HepG2 (cell line): ENCODE data around the gene ULK4. TPM values are rescaled to one million over a fixed set of nuclear protein-coding genes. Genes with fewer than 3 reads are reported as not detected.

Experiments
- ATAC-seq: fragments of 200-7000 bp; cut with Tn5 transposase; 3 replicates; pipeline ENCODE4 v1.9.1; 2020; ENCODE audit warnings: mild to moderate bottlenecking, moderate library complexity
- BruUV-seq: library from RNA; stranded (reverse); fragments of 400-500 nt; replicated peaks from 2 replicates; lab custom pipeline; 2021; lab: Mats Ljungman, UMichigan
- CTCF ChIA-PET: fragments of 300-600 bp; formaldehyde crosslinking; extraction: SDS; loops from one replicate; lab custom pipeline; 2021; ENCODE audit warnings: low total read pairs, inconsistent platforms, low intra/inter-chr PET ratio; lab: Yijun Ruan, JAX
- POLR2A ChIA-PET: fragments of 350-600 bp; sonication (Branson Sonifier 250); formaldehyde crosslinking; loops from one replicate; lab custom pipeline; 2020; ENCODE audit warnings: antibody characterized with exemption, inconsistent platforms; lab: Yijun Ruan, JAX
- DNase-seq: peaks from one replicate; pipeline ENCODE4 v3.0.0-alpha.2; 2015; ENCODE audit warnings: low spot score
- FAIRE-seq: peaks from 3 replicates; lab custom pipeline; 2011; peaks lifted over from hg19 to GRCh38; lab: Jason Lieb, UNC
- H2AFZ ChIP-seq: one replicate; pipeline ENCODE4 v1.6.1; 2011; ENCODE audit warnings: low read length, inconsistent platforms
- H3K27ac ChIP-seq: fragments of 300-600 bp; 3 replicates; pipeline ENCODE4 v1.8.0; 2011; ENCODE audit warnings: mixed run types, mild to moderate bottlenecking, mixed read lengths, low read length, inconsistent platforms; ENCODE audit not compliant: insufficient read depth; ENCODE audit errors: extremely low read length
- H3K27me3 ChIP-seq, 2 experiments: fragments of 200-600 bp in 1 of 2; 2 replicates in 1 of 2; 3 replicates in 1 of 2; pipeline versions ENCODE4 v1.6.0 to v1.8.0; 2011; ENCODE audit warnings: low read length in 2 of 2, mild to moderate bottlenecking in 2 of 2, moderate library complexity in 2 of 2, inconsistent platforms in 1 of 2; ENCODE audit not compliant: insufficient read depth in 2 of 2, control insufficient read depth in 1 of 2
- H3K36me3 ChIP-seq, 2 experiments: fragments of 200-600 bp in 1 of 2; replicated peaks in 1 of 2; 2 replicates in 1 of 2; 3 replicates in 1 of 2; pipeline versions ENCODE4 v1.5.1 to v1.8.0; 2011; ENCODE audit warnings: low read length in 2 of 2, inconsistent platforms in 1 of 2; ENCODE audit not compliant: insufficient read depth in 2 of 2, control insufficient read depth in 1 of 2
- H3K4me1 ChIP-seq: 2 replicates; pipeline ENCODE4 v1.5.1; 2012; ENCODE audit warnings: low read length, inconsistent platforms; ENCODE audit not compliant: insufficient read depth
- H3K4me2 ChIP-seq: 2 replicates; pipeline ENCODE4 v1.6.0; 2011; ENCODE audit warnings: low read depth, low read length, inconsistent platforms
- H3K4me3 ChIP-seq, 3 experiments: fragments of 200-600 bp in 1 of 3; sonication (generic), shearing (Covaris generic) in 1 of 3; replicated peaks in 1 of 3; 2 replicates each; pipeline ENCODE4 v1.5.1; 2011 to 2016; ENCODE audit warnings: low read length in 3 of 3, inconsistent platforms in 2 of 3, low read depth in 2 of 3, mild to moderate bottlenecking in 2 of 3, control low read depth in 1 of 3, mixed read lengths in 1 of 3; ENCODE audit not compliant: insufficient read depth in 1 of 3
- H3K79me2 ChIP-seq: one replicate; pipeline ENCODE4 v1.6.1; 2011; ENCODE audit warnings: low read length, inconsistent platforms; ENCODE audit not compliant: insufficient read depth
- H3K9ac ChIP-seq: 2 replicates; pipeline ENCODE4 v1.6.0; 2011; ENCODE audit warnings: mild to moderate bottlenecking, low read depth, low read length, inconsistent platforms; ENCODE audit not compliant: insufficient read depth
- H3K9me3 ChIP-seq: 2 replicates; pipeline ENCODE4 v1.5.1; 2012; ENCODE audit warnings: mild to moderate bottlenecking, low read length
- H4K20me1 ChIP-seq: 2 replicates; pipeline ENCODE4 v1.6.0; 2011; ENCODE audit warnings: inconsistent platforms, mild to moderate bottlenecking, low read length, moderate library complexity; ENCODE audit not compliant: insufficient read depth
- ATF7-NPFF ChIP-seq: sonication (generic); formaldehyde crosslinking; IDR thresholded peaks from 2 replicates; pipeline ENCODE4 v1.8.1; 2023; ENCODE audit warnings: mild to moderate bottlenecking, low read depth, missing genetic modification reagents, moderate library complexity
- ETV6 ChIP-seq: sonication (generic); formaldehyde crosslinking; conservative IDR thresholded peaks from 2 replicates; pipeline ENCODE4 v1.4.0; 2020; ENCODE audit warnings: missing genetic modification reagents
- HBP1 ChIP-seq: IDR thresholded peaks from 2 replicates; pipeline ENCODE4 v1.6.1; 2016; ENCODE audit warnings: low read depth, control low read depth
- MLLT10 ChIP-seq: sonication (generic); formaldehyde crosslinking; IDR thresholded peaks from 2 replicates; pipeline ENCODE4 v1.4.0; 2020; ENCODE audit warnings: missing genetic modification reagents
- MYC ChIP-seq: sonication (generic); formaldehyde crosslinking; IDR thresholded peaks from 2 replicates; pipeline ENCODE4 v1.9.0; 2021; ENCODE audit warnings: missing genetic modification reagents, borderline replicate concordance
- SYNCRIP ChIP-seq: fragments of 200-400 bp; formaldehyde crosslinking; IDR thresholded peaks from 2 replicates; pipeline ENCODE4 v1.6.1; 2018; ENCODE audit warnings: mild to moderate bottlenecking, low read depth, low read length; ENCODE audit not compliant: insufficient read depth
- TFAP4 ChIP-seq: sonication (generic); IDR thresholded peaks from 2 replicates; pipeline ENCODE4 v1.6.1; 2016; ENCODE audit warnings: low read depth, borderline replicate concordance
- TIGD3 ChIP-seq: sonication (generic); formaldehyde crosslinking; IDR thresholded peaks from 2 replicates; pipeline ENCODE4 v1.5.1; 2020; ENCODE audit warnings: mild to moderate bottlenecking, missing genetic modification reagents, borderline replicate concordance
- ZNF280B ChIP-seq: sonication (generic); formaldehyde crosslinking; IDR thresholded peaks from 2 replicates; pipeline ENCODE4 v1.5.0; 2020; ENCODE audit warnings: missing genetic modification reagents, mild to moderate bottlenecking, borderline replicate concordance
- ZNF562 ChIP-seq: sonication (generic); formaldehyde crosslinking; IDR thresholded peaks from 2 replicates; pipeline ENCODE4 v1.8.0; 2022; ENCODE audit warnings: missing genetic modification reagents, borderline replicate concordance
- ZNF572 ChIP-seq: sonication (generic); formaldehyde crosslinking; IDR thresholded peaks from 2 replicates; pipeline ENCODE4 v1.5.1; 2020; ENCODE audit warnings: mild to moderate bottlenecking, missing genetic modification reagents
- ZNF646 ChIP-seq: sonication (generic); formaldehyde crosslinking; IDR thresholded peaks from 2 replicates; pipeline ENCODE4 v1.9.0; 2021; ENCODE audit warnings: mild to moderate bottlenecking, missing genetic modification reagents
- WGBS: methylation state at CpG from one replicate; pipeline ENCODE4 v1.1.6; 2017; ENCODE audit warnings: low lambda C conversion rate; 5-methylcytosine and 5-hydroxymethylcytosine counted together
- in situ Hi-C: cut with HindIII; loops from 2 replicates; pipeline ENCODE4 v1.10.0; 2017; ENCODE audit warnings: low pct_unique_long_range_greater_than_20kb; ENCODE audit not compliant: extremely low pct_ligation_motif_present
- intact Hi-C: fragments of 100-400 bp; cut with micrococcal nuclease; formaldehyde crosslinking; loops from one replicate; pipeline ENCODE4 v1.10.0; 2022; ENCODE audit not compliant: unreplicated experiment
- polyA plus RNA-seq, 8 experiments: library from polyadenylated mRNA; depleted of rRNA in 3 of 8; stranded (reverse) in 7 of 8; unstranded in 1 of 8; fragments of >200 nt; fragmentation: Illumina TruSeq in 4 of 8; extraction: Trizol in 4 of 8; gene quantifications; 2 replicates each; pipeline versions ENCODE4 v1.2.1 to v1.2.3, GENCODE V29; 2011 to 2016; ENCODE audit warnings: low read depth in 4 of 8, missing spikeins in 1 of 8, mixed read lengths in 1 of 8; ENCODE audit not compliant: insufficient read depth in 1 of 8
- total RNA-seq, 5 experiments: library from RNA; depleted of rRNA; stranded (reverse); fragments of >200 nt; fragmentation: Illumina TruSeq; extraction: Trizol; gene quantifications; 2 replicates each; pipeline ENCODE4 v1.2.3, GENCODE V29; 2016; ENCODE audit warnings: low read depth in 1 of 5

The ULK4 gene
- total and polyA plus RNA-seq, 2 of the 13 experiments (the other 11 are each of a cell fraction or from before 2014, with no cell fraction given): 6.7 to 11.8 TPM

- H3K27ac ChIP-seq: no peak overlapping the region
- CTCF ChIA-PET: no interaction called here
- POLR2A ChIA-PET: no interaction called here
- ATAC-seq: no peak
- H3K36me3 ChIP-seq: no peaks in the 10 kb centered on the region
- no peak overlapping the region for H2AFZ ChIP-seq
- WGBS: 56% methylated on average over 2 of the region's 2 CpGs
- intact Hi-C loops (no loop called here), in situ Hi-C loops (no loop called here)
- H3K9ac ChIP-seq: no peak overlapping the region
- no peak overlapping the region for H3K4me3 ChIP-seq
- no peak for FAIRE-seq
- no peaks in the 10 kb centered on the region for H4K20me1 ChIP-seq
- H3K4me1 ChIP-seq: peaks cover 11% of the 10 kb centered on the region
- H3K79me2 ChIP-seq: no peaks in the 10 kb centered on the region
- DNase-seq: no peak
- H3K9me3 ChIP-seq: no peaks in the 10 kb centered on the region
- H3K4me2 ChIP-seq: no peak overlapping the region
- no TSS peak for BruUV-seq
- H3K27me3 ChIP-seq: no peaks in the 10 kb centered on the region
- TF ChIP-seq TFAP4 (no peak), MLLT10 (CRISPR knock-in tag) (no peak), ZNF562 (CRISPR knock-in tag) (no peak), ZNF280B (CRISPR knock-in tag) (no peak), SYNCRIP (no peak), MYC (CRISPR knock-in tag) (no peak), TIGD3 (CRISPR knock-in tag) (no peak), ZNF646 (no peak), ZNF572 (CRISPR knock-in tag) (no peak), HBP1 (CRISPR knock-in tag) (no peak), ATF7-NPFF (CRISPR knock-in tag) (no peak), ETV6 (CRISPR knock-in tag) (no peak)
These were observed 479.8 kb downstream of the ULK4 start for GRCh38 chr3:41482134-41482533.
